HTERT RPE-1 (cell line): ENCODE results near the gene RLN3.

Experiments used
- in situ Hi-C: fragments of 300-500 bp; cut with MboI; formaldehyde crosslinking; loops from 4 replicates; pipeline ENCODE4 v1.14.3; 2020; ENCODE audit warnings: low sequenced_read_pairs

Gene RLN3, protein sequence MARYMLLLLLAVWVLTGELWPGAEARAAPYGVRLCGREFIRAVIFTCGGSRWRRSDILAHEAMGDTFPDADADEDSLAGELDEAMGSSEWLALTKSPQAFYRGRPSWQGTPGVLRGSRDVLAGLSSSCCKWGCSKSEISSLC

DNA sequence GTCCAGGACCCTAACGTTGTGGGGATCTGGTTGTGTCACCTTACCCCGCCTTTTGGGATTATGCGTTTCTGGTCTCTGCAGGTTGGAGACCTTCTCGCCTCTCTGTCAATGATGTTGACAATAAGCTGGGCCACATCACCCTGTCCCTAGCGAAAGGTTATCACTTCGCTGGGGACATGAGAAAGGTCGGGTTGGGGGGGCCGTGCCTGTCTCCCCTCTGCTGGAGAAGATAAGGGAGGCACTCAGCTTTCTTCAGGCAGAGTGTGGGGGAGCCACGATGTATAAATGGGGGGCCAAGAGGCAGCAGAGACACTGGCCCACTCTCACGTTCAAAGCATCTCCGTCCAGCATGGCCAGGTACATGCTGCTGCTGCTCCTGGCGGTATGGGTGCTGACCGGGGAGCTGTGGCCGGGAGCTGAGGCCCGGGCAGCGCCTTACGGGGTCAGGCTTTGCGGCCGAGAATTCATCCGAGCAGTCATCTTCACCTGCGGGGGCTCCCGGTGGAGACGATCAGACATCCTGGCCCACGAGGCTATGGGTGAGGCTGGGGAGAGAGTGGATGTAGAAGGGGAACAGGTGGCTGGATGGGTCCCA lies at the start of gene RLN3:
RLN3 (plus strand) TSS at position 293 of the 595 bp plus-strand sequence; CDS start at position 350, 57 bp downstream.
- in situ Hi-C loops = no loop called here

DNA sequence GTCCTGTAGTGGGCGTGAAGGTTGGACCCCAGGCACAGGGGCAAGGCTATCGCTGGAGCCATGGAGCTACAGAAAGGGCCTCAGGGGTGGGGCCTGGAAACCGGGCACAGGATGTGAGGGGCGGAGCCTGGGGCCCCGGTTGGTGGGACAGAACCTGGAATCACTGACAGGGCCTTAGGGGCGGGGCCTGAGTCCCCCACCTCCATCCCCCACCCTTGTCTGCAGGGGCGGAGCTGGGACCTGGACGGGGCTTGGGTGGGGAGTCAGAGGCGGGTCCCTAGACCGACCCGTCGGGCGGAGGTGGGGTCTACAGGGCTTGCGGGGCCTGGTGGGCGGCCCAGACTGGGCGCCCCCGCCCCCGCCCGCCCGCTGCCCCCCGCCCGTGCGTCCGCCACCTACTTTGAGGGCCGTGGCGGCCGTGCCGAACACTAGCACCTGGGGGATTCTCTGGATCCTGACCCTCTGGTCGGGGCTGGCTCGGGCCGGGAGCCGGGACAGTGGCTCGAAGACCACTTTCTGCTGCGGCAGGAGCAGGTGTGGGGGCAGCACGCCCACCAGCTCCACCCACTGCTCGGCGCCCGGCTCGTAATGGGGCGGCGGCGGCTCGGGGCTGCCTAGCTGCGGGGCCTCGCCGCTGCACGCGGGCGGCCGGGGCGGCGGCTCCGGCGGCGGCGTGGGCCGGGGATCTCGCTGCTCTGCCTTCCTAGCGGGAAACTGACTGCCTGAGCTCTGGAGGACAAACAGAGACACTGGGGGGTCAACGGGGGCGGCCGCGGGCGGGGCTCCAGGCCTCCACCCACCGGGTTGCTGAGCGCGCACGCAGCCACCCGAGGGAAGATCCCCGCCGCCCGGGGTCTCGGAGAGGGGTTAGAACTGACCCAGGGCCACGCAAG lies 49.4 kb upstream of the RLN3 start:
- in situ Hi-C loops = no loop called here

DNA sequence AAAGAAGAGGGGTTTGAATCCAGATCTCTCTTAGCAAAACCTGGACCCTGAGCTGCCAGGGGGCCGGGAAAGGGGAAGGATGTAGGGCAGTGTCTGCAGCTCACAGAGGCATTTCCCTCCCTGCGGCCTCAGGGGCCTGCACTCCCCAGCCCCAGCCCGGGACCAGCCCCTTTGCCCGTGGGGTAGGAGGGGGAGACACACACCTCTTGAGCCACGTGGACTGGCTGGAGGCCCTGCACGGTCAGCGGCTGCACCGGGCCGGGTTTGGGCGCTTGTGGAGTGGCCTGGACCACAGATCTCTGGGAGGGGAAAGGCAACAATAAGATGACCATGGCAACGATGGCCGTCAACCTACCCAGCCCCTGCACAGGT lies 48.7 kb upstream of the RLN3 start:
- in situ Hi-C loops = no loop called here

DNA sequence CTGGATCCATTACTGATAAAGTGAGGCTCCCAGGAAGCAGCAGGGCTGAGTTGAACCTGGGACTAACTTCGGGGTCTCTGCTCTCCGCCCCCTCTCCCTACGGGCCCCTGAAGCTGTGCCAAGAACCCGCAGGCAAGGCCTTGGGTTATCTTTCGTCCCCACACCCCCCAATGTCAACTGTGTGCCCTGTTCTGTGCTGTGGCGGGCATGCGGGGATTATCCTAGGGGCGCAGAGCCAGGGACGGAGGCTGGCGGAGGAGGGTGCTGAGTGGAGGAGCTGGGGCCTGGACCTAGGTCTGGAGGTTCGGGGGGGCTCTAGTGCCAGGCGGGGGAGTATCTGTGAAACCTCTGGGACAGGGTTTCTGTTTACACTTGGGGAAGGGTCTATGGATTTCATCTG lies 48.3 kb upstream of the RLN3 start:
- in situ Hi-C loops = no loop called here

DNA sequence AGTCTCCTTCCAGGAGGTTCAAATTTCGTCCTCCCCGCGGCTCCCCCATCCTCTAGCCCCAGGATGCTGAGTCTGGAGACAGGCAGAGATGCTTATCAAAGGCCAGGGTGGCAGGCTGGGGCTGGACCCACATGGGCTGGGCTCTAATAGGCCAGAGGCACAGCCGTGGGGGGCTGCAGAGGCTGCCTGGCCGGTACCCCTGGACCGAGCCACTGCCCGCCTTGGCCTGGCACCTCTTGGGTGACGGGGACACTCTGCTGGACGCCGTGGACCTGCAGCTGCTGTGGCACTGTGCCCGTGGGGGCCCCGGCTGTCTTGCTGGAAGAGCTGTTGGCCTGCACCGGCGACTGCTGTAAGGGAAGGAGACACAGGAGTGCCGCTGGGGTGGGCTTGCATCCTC lies 47.6 kb upstream of the RLN3 start:
- in situ Hi-C loops = no loop called here

DNA sequence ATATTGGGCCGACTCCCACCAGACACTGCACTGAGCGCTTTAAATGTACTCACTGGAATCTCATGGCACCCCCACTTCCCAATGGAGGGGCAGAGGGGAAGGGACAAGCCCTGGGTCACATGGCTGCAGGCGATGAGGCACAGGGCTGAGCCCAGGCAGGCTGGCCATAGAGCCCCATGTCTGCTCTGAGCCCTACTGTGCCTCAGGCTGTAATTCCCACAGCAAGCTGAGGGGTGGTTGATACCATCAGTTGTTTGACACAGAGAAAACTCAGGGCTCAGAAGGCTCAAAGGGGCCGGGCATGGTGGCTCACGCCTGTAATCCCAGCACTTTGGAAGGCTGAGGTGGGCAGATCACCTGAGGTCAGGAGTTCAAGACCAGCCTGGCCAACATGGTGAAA lies 46.9 kb upstream of the RLN3 start:
- in situ Hi-C loops = no loop called here

DNA sequence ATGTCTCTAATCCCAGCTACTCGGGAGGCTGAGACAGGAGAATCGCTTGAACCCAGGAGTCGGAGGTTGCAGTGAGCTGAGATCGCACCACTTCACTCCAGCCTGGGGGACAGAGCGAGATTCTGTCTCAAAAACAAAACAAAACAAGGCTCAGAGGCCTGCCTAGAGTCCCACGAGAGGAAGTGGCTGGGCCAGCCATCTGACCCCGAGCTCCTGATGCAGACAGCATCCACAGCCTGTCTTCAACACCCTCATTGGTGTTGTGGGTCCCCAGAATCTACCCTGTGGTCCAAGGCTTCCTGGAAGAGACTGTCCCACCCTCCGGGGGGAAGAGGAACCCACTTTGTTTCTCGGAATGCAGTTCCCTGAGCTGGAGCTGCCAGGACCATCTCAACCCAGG lies 46.5 kb upstream of the RLN3 start:
- in situ Hi-C loops = no loop called here

DNA sequence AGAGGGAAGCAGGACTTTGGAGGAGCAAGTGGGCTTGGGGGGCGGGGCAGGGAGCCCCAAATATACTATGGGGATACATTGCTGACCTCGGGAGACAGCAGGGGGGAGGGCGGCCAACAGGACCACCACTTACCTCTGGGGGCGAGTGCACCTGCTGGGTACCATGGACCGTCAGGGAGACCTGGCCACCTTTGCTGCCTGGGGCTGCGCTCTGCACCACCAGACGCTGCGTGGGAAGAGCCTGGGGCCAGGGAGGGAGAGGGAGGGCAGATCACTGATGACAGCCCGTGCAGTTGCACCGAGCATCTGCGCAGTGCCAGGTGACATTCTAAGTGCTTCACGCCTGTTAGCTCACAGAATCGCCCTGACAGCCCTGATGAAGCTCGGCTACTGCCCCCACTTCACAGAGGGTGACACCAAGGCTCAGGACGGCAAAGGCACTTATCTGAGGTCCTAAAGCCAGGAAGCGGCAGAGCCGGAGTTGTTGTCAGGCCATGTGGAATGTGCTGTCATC lies 45.9 kb upstream of the RLN3 start:
- in situ Hi-C loops = no loop called here

DNA sequence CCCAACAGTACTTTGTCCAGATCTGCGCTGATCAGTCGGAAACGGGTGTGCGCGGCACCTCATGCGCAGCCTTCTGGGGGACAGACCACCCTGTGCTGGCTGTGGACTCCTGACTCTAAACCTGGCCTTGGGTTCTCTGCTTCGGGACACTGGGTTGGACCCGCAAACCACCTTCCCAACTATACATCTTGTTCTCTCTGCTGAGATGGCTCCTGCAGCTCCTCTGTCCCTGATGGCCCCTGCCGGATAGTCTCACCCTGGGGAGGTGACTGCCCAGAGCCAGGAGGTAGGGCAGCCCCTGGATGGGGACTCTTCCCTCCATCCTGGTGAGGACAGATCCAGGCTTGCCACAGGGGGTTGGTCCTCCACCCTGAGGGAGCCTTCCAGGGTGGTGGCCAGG lies 45.2 kb upstream of the RLN3 start:
- in situ Hi-C loops = no loop called here

DNA sequence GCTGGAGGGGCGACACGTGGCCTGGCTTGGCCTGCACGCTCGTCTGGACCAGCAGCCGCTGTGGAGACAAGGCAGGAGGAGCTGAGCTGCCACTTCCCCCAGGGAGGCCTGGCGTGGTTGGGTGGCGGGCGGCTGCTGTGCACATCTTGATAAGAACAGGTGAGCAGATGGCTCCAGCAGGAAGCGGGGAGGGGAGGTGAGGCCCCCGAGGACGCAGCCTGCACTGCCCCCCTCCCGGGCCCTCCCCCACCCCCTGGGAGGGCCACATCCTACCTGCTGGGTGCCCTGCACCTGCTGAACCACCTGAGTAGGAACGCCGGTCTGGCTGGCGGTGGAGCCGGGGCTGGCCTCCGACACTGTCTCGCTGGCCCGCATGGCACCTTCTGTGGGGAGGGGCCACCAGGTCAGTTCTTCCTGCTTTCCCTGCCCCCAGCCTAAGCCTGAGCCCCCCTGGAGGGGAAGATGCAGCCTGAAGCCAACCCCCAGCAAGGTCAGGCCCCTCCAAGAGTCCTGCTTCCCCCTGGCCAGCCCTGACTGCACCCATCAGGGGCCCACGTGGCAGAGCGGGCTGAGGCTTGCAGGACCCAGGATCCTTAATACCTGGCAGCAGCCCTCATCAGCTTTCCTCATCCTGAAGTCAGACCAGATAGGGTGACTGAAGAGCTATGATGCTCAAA lies 44.6 kb upstream of the RLN3 start:
- in situ Hi-C loops = no loop called here

DNA sequence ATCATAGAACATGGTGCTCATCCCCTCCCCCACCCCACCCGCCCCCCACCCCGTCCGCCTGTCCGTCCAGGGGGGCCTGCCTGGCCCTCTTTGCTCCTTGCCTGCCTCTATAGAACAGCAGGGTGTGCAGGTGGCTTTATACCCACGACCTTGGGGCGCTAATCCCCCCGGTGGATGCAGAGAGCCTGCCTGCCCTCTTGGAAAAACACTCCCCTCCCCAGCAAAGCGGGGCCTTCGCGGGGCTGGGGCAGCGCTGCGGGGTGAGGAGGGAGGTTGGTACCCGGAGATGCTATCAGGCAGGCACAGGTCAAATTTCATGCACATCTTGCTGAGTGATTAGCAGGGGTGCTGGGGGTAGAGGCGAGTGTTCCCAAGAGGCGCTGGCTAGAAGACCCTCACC lies 43.8 kb upstream of the RLN3 start:
- in situ Hi-C loops = no loop called here

DNA sequence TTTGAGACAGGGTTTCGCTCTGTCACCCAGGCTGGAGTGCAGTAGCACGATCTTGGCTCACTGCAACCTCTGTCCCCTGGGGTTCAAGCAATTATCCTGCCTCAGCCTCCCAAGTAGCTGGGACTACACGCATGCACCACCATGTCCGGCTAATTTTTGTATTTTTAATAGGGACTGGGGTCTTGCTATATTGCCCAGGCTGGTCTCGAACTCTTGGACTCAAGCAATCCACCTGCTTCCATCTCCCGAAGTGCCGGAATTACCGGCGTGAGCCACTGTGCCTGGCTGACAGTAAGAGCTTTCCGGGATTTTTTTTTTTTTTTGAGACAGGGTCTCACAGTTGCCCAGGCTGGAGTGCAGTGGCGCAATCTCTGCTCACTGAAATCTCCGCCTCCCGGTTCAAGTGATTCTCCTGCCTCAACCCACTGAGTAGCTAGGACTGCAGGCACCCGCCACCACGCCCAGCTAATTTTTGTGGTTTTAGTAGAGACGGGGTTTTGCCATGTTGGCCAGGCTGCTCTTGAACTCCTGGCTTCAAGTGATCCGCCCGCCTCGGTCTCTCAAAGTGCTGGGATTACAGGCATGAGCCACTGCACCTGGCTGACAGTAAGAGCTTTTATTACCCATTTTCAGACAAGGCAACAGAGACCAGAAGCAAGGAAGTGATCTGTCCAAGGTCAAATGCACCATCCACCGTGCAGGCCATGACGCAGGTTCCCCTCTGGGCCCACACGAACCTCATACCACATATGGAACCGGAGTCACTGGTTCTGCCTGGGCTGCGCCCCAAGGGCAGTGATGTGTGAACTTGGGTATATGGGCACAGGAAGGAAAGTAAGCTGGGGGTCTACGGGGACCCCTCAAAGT lies 42.8 kb upstream of the RLN3 start:
- in situ Hi-C loops = no loop called here

DNA sequence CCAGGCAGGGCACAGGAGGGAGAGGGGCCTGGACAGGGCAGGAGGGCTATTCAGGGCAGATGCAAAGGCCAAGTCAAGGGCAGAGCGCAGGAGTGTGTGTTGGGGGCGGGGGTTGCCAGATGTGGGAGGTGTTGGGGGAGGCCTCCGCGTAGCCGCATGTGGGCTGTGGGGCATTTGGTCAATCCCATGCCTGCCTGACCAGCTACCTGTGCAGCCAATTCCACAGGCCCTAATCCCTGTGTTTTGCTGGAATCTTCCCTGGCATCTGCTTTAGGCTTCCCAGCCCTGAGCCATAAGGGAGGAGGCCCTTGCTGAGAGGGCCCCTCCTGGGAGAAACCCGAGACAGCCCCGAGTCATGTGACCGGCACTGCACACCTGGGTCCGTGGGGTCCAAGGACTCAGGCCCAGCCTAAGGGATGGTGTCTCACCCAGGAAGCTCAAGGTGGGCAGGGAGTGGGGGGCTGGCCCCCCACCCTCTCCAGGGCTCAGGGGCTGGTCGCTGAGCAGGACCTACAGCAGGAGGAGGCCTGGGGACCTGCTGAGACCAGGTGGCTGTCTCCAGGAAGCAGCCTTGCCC lies 42.1 kb upstream of the RLN3 start:
- in situ Hi-C loops = no loop called here

DNA sequence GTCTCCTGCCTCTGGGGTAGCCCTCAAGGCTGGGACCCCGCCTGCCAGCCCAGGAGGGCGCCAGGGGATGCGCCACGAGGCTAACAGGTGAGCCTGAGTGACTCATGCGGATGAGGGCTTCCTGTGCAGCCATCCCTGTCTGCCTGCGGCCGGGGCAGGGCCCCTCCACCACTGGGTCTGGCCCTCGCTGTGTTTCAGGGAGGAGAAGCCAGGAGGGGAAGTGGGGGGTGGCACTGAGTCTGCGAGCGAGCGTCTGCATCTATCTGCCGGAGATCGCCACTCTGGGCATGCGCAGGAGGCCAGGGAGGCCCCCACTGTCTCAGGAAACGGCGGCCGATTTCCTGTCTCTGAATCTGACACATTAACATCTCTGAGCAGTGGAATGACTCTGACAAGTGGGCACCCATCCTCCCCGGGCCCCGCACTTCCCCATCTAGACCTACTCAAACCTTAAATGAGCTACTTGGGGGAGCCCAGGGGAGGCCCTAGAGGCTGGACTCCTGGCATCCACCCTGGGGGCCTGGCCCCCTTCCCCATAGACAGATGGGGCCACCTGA lies 41.5 kb upstream of the RLN3 start:
- in situ Hi-C loops = no loop called here

DNA sequence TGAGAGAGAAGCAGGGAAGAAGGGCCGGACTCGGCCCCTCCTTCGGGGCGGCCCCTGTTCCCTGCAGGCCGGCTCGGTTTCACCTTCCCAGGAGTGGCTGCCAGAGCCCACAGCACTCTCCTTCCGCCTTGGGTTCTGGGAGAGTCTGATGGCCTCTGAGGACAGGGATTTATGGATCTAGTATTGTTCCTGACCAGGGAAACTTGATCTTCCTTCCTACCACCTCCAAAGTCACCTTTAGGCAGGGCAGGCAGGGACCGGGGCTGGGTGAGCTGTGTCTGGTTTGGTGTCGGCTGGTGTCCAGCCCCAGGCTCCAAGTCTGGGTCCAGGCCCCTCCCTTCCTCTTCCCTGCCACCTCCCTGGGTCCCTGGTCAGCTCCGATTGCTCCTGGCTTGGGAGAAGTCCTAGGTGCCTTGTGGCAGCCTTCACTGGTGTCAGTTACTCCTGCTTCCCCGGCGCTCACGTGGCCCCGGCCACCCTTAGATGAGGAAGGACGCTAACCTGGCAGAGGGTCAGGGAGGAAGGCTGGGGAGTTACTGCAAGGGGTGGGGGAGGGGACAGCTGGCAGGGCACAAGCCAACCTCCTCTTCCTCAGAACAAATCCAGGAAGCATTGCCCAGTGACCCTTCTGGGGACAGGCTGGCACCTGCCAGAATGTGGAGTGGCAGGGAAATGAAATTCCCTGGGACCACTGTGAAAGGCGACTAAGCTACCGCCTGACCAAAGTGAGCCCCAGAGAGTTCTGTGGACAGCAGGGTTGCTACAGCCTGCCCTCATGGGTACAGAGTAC lies 40.7 kb upstream of the RLN3 start:
- in situ Hi-C loops = no loop called here

DNA sequence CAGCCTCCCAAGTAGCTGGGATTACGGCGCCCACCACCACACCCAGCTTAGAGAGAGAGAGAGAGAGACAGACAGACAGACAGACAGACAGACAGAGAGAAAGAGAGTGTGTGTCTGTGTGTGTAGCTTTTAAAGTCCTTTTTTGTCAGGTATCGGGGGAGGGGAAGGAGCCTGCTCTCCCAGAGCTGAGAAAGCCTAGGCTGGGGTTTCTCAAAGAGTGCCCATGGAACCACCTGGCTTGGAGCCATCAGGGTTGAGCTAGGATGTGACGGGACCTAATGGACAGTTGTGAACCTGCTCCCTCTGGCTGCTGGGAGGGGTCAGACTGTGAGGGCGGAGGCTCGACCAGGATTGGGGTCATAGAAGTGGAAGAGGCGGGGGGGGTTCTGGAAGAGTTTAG lies 38.5 kb upstream of the RLN3 start:
- in situ Hi-C loops = no loop called here

DNA sequence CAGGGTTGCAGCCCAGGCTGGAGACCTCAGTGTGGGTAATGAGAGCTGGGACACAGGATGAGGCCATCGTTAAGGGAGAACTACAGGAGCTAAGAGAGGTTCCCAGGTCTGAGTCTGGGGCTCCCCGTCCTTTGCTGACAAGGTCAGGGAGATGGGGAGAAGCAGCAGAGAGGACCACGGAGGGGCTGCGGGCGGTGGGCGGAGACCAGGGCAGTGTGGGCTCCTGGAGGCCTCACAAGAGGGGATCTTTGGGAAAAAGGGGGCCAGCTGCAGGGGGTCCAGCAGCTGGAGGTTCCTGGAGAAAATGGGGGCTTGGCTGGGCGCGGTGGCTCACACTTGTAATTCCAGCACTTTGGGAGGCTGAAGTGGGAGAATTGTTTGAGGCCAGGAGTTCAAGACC lies 37.9 kb upstream of the RLN3 start:
- in situ Hi-C loops = no loop called here

DNA sequence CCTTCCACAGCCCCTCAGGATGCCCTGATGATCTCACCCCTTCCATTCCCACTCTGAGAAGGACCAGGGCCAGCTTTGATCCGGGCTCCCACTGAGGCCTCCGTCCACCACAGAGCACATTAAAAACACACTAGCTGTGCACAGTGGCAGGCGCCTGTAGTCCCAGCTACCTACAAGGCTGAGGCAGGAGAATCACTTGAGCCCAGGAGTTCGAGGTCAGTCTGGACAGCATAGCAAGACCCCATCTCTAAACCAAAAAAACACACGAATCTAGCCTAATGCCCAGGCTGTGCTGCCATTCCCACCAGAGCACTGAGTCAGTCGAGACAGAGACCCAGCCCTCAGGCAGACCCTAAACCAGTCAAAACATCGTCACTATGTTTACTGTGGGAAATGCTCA lies 35.9 kb upstream of the RLN3 start:
- in situ Hi-C loops = no loop called here
